Stimulated activated CD4-positive, alpha-beta T cell treated with anti-CD3 and anti-CD28 coated beads, Interleukin-2, amount 100 ng/mL, for 4 hours (primary cell): ENCODE measurements around the gene CSKMT.
"Not testable (repeated sequence)": the region's sequence is repeated elsewhere in the genome, so short reads cannot be mapped to it uniquely, and the experiment has no call there.

ENCODE experiments used
- DNase-seq: peaks from one replicate; pipeline ENCODE4 v3.0.0-alpha.2; 2020; ENCODE audit warnings: low read depth

CSKMT gene

DNA sequence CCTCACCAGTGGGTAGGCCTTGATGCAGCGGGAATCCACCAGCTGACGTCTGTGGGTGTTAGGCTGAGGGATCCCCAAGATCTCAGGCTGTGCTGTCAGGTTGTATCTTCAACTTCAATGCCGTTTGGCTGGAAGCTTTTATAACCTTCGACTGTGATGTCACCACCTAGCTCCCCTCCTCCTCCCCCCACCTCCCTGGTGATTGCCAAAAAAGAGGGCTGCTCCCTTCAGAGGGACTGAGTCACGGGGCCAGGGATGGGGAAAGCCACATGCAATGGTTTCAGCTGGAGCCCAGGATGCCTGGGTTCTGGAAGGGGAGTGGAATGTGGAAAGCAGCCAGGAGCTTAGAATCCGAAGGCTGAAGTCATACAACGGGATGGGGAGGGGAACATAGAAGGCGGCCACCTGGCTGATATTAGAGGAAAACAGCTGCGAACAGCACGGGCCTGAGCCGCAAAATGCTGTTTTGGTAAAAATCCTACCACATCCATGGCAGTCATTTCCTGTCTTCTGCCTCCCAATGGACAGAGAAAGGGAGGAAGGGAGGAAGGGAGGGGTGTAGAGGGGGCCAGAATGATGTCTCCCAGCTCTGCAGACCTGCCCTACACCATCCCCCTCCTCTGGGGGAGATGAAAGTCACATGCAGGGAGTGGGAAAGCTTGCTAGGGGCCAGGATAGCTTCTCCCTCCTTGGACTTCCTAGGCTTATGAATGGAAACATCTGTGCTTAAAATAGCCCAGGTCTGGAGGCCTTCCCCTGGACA lies 24.5 kb downstream of the CSKMT start, which contains the start of gene LRRN4CL:
TSS of gene LRRN4CL (minus strand) at position 110 of the 763 bp plus-strand sequence. CDS start 1,022 bp downstream, outside the sequence.
- no peak for DNase-seq

DNA sequence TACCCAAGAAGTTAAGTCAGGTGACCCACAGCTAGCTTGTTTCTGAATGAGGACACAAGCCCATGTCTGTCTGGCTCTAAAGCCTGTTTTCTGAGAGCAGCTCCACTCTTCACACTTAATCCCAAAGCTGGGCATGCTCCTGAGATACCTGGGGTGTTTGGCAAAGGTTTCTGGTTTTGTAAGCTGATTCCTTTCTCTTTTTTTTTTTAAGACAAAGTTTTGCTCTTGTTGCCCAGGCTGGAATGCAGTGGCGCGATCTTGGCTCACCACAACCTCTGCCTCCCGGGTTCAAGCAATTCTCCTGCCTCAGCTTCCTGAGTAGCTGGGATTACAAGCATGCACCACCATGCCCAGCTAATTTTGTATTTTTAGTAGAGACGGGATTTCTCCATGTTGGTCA lies 28.5 kb downstream of the CSKMT start:
- not testable (repeated sequence) for DNase-seq

- DNase-seq = peak; percentile 72
These were observed 29.5 kb downstream of the CSKMT start for GRCh38 chr11:62694455-62695167.

DNA sequence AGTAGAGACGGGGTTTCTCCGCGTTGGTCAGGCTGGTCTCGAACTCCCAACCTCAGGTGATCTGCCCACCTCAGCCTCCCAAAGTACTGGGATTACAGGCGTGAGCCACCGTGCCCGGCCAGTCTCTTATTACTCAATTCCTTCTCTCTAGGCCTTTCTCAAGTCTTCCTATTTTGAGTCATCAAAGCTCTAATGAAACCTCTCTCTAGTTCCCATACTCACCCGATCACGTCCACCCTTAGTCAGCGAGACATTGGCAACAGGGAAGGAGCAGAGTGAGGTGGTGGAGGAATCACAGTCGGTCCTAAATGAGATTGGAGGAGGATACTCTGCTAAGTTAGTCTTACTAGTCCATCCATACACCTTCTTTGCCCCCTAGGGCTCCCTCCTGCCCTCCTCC lies 37.1 kb downstream of the CSKMT start:
- DNase-seq = no peak

DNA sequence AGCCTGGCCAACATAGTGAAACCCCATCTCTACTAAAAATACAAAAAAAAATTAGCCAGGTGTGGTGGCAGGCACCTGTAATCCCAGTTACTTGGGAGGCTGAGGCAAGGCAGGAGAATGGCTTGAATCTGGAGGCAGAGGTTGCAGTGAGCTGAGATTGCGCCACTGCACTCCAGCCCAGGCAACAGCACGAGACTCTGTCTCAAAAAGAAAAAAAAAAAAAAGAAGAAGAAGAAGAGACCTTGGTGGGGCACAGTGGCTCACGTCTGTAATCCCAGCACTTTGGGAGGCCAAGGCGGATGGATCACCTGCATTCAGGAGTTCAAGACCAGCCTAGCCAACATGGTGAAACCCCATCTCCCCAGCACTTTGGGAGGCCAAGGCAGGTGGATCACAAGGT lies 38.8 kb downstream of the CSKMT start:
- DNase-seq = not testable (repeated sequence)

DNA sequence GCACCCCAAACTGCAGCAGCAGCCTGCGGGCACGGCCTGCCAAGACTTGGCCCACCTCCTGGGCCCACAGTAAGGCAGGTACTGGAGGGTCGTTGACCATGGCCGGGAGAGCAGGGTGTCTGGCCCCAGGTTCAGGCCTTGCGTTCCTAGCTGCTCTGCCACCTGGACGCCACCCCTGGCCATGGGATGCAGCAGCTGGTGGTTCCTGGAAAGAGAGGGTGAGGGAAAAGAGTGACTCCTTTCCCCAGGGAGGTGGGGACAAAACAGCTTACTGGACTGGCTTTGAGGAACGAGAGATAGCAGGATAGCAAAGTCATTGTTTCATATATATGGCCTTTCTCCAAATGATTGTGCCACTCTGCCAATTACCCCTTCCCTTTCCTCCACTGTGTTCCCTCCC lies 40.3 kb downstream of the CSKMT start:
- DNase-seq = no peak

- peak; percentile 91 for DNase-seq
These were observed 41.1 kb downstream of the CSKMT start for GRCh38 chr11:62705880-62706849.

DNA sequence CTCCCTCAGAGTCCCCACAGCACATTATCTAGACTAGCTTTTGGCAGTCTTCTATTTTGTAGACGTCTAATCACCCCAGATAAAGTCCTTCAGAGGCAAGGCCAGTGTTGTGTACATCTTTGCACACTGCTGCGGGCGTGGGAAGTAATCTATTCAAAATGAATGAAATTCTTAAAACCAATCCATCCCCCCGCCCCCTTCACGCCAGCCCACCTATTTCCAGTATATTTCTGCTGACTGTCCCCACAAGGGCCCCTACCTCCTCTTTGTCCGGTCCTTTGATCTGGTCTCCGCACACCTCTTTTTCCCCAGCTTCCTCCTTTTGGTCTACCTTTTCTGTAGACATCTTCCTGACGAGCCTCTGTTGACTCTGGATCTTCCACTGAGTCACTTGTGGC lies 41.7 kb downstream of the CSKMT start:
- no peak for DNase-seq

- DNase-seq = no peak
These were observed 42.3 kb downstream of the CSKMT start, which contains the start of the genes BSCL2 and GNG3 for GRCh38 chr11:62707277-62707861. Gene BSCL2 (minus strand): TSS chr11:62707424. CDS start chr11:62707195, 229 bp downstream. Gene GNG3 (plus strand): TSS chr11:62707676. CDS start chr11:62708296, 620 bp downstream.

GRCh38 chr11:62708392-62708791 lies 43.3 kb downstream of the CSKMT start:
- no peak for DNase-seq

DNA sequence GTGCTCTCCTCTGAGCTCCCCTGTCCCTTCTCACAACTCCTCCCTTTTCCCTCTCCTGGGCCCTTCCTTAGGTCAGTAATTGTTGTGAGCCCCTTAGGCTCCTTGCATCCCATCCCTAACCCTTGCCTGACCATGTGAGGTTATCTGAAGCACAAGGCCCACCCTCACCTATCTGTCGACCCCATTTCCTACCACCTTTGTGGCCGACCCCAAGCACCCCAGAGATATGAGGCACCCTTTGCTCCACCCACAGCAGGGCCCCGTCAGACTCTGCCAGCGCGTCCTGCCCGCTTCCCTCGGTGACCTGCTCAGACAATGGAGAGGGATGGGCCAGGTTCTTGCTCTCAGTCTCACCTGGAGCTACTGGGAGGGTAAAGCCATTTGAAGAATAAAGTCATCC lies 43.7 kb downstream of the CSKMT start:
- peak; percentile 21 for DNase-seq

DNA sequence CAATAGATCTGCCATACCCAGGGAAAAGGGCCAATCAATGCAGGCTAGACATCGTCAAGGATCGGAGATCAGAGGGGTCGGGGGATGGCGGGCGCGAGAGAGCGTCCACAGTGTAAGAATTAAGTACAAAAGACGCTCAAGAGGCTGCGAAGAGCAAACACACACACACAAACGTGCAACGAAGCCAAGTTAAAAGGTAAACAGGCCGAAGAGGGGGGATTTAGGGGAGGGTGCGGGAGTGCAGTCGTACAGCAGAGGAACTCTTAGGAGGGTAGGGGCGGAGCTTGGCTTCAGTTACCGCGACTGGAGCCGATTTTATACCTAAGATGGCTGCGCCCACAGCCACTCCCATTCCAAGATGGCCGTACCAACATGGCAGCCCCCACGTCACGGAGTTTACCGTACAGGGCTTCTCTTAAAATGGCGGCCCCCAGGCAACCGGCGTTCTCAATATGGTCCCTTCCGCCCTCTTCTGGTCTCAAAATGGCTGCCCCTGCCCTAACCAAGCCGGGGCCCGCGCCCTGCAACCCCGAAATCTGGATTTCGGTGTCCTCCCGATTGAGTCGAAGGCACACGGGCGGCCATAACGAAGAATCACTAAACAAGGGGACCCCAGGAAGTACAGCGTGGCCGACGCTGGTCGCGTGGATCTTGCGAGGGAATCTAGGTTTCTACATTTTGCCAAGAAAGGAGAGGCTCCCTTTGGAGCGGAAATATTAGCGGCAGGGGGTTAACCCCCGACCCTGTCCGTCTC lies 44.3 kb downstream of the CSKMT start:
- peak; percentile 95 for DNase-seq

DNA sequence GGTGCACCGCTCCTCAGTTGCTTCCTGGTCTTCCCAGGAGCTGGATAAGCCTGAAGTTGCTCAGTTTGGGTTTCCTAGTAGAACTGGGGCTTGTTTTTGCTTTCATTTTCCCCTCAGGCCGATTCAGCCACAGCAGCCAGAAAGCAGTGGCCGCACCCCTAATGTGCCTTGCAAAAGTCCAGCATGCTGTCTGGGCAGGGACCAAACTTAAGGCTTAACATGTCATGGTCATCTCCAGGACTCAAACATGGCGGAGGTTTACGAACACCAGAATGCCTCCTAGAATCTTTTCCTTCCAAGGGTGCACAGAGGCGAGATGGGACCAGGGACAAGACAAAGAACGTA lies 44.9 kb downstream of the CSKMT start:
- DNase-seq = no peak

- no peak for DNase-seq
These were observed 47.2 kb downstream of the CSKMT start for GRCh38 chr11:62712276-62712812.

- DNase-seq = no peak
These were observed 47.7 kb downstream of the CSKMT start for GRCh38 chr11:62712861-62713260.

GRCh38 chr11:62713343-62713742 lies 48.2 kb downstream of the CSKMT start:
- DNase-seq = no peak

DNA sequence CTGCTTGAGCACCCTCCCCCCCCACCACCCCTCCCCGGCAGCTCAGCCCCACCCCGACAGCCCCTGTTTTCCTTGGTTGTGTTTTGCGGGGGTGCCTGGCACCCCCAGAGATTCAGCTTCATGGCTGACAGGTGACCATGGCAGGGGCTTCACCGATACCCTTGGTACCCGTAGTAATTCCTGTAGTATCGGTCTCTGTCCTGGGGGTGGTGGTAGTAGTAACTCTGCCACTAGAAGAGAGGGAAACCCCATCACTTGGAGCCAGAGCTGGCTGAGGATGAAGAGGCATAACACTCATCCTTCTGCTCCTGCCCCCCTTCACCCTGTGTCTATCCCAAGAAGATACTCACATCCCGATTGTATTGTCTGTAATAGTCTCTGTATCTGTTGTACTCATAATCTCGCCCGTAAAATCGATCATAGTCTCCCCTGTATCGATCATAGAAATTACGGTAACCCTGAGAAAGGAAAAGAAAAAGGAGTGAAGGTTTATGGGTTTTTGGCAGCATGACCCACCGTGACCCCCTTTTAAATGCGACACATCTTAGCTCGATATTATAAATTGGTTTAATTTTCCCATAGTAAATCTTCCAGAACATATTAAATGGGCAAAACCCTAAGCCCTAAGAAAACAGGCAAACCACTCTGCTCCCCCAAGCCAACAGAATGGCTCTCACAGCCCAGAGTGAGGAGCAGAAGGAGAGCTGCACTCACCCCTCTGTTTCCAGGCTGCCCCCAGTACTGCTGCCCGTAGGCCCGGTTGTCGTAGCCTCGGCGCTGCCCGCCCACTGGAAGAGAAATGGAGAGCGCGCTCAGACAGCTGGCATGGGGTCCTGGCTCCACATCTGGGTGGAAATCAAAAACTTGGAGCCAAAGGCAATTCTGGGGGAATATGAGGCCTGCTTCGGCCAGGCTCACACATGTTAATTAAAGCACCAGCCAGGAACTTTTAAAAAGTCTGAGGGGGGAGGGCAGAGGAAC lies 50.3 kb downstream of the CSKMT start:
- no peak for DNase-seq

DNA sequence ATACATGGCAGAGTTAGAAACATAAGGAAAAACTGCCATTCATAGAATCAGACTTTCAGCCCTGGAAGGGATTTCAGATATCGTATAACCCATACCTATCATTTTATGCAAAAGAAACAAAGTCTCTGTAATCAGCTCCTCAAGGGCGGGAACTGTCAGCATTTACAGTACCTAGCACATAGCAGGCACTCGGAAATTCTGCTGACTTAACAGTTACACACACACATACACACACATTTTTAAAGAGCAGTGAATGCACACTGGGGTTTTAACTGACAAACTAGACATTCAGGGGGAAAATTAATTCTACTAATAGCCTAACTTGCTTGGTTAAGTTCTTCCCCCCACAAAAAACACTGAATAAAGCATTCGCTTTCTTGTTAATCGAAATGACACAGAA lies 51.1 kb downstream of the CSKMT start:
- no peak for DNase-seq

DNA sequence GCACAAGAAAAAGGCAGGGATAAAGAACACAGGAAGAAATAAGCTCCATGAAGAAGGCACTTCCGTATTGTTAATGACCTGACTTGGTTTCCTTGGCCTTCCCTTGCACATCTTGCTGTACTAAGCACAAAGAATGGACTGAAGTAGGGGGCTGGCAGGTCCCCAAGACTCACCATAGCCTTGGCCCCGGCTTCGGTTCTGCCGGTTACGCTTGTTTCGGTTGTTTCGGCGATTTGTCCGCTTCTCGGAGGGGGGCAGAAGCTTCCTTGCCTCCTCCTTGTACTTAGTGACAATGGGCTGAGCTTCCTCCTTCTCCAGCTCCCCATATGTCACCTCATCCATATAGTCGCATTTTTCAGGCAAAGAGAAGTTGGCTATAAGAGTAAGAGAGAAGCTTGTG lies 51.7 kb downstream of the CSKMT start:
- no peak for DNase-seq
